ENCODE data around the gene LAMA5.

LAMA5 gene

GRCh38 chr20:62332421-62332820 is 34.7 kb downstream of the LAMA5 start:
- no peak for DNase-seq
- H3K9me3 Mint-ChIP-seq: no peaks in the 10 kb centered on the region
- H3K4me1 Mint-ChIP-seq: no peaks in the 10 kb centered on the region
- H3K27ac Mint-ChIP-seq: no peak overlapping the region
- no peak for TF ChIP-seq CTCF (IDR thresholded peaks at IDR 0.05)
- H3K4me3 Mint-ChIP-seq: no peak overlapping the region
- peaks cover 3% of the 10 kb centered on the region for H3K27me3 Mint-ChIP-seq (ENCODE audit: low read depth, poor library complexity)
- peaks cover 3% of the 10 kb centered on the region for H3K36me3 Mint-ChIP-seq (ENCODE audit: low read depth)

GRCh38 chr20:62331347-62331746 is 35.8 kb downstream of the LAMA5 start:
- DNase-seq: no peak
- no peak for TF ChIP-seq CTCF (IDR thresholded peaks at IDR 0.05)
- no peaks in the 10 kb centered on the region for H3K4me1 Mint-ChIP-seq
- no peaks in the 10 kb centered on the region for H3K27me3 Mint-ChIP-seq (ENCODE audit: low read depth, poor library complexity)
- H3K4me3 Mint-ChIP-seq: no peak overlapping the region
- no peak overlapping the region for H3K27ac Mint-ChIP-seq
- H3K9me3 Mint-ChIP-seq: no peaks in the 10 kb centered on the region
- peaks cover 14% of the 10 kb centered on the region for H3K36me3 Mint-ChIP-seq (ENCODE audit: low read depth)

GRCh38 chr20:62330576-62331317 is 36.4 kb downstream of the LAMA5 start:
- no peak for DNase-seq
- Mint-ChIP-seq H3K9me3 (peaks cover 4% of the 10 kb centered on the region), H3K4me3 (no peak overlapping the region), H3K27me3 (ENCODE audit: low read depth, poor library complexity) (no peaks in the 10 kb centered on the region), H3K36me3 (ENCODE audit: low read depth) (peaks cover 20% of the 10 kb centered on the region), H3K27ac (no peak overlapping the region), H3K4me1 (no peaks in the 10 kb centered on the region)
- no peak for TF ChIP-seq CTCF (IDR thresholded peaks at IDR 0.05)

- Mint-ChIP-seq H3K9me3 (peaks cover 8% of the 10 kb centered on the region), H3K27ac (no peak overlapping the region), H3K4me1 (no peaks in the 10 kb centered on the region), H3K27me3 (ENCODE audit: low read depth, poor library complexity) (peaks cover 2% of the 10 kb centered on the region), H3K36me3 (ENCODE audit: low read depth) (peaks cover 31% of the 10 kb centered on the region), H3K4me3 (no peak overlapping the region)
- no peak for DNase-seq
- no peak for TF ChIP-seq CTCF (IDR thresholded peaks at IDR 0.05)
Observed at GRCh38 chr20:62329389-62330377, 37.4 kb downstream of the LAMA5 start.

- Mint-ChIP-seq H3K4me1 (no peaks in the 10 kb centered on the region), H3K27ac (no peak overlapping the region), H3K27me3 (ENCODE audit: low read depth, poor library complexity) (peaks cover 3% of the 10 kb centered on the region), H3K4me3 (no peak overlapping the region), H3K36me3 (ENCODE audit: low read depth) (peaks cover 36% of the 10 kb centered on the region), H3K9me3 (peaks cover 8% of the 10 kb centered on the region)
- TF ChIP-seq CTCF (IDR thresholded peaks at IDR 0.05): no peak
- no peak for DNase-seq
Observed at GRCh38 chr20:62328684-62329388, 38.3 kb downstream of the LAMA5 start.
